Dedifferentiated amniotic fluid mesenchymal stem cell (primary cell): ENCODE results near the gene ATP10B.
"Not testable (repeated sequence)": the region's sequence is repeated elsewhere in the genome, so short reads cannot be mapped to it uniquely, and the experiment has no call there.

Experiments used
- DNase-seq: peaks from one replicate; pipeline ENCODE4 v3.0.0-alpha.2; 2016; ENCODE audit errors: extremely low spot score

The ATP10B gene

DNA sequence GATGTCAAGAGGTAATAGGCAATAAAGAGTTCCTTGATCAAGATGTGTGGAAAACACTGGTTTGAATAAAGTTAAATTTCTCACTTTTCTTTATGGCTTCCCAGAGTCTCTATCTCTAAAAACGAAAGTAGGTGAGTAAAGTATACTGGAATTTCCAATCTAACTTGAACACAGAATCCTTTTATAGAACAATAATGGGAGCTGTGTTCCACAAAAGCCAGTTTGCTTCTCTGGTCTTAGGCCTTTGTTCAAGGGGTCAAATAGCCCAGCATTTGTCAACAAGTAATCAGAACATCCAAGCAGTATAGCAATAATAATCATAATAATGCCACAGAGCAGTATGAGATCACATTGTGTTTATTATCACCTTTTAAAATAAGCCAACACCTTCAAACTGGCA lies 20.2 kb downstream of the ATP10B start:
- DNase-seq = no peak

DNA sequence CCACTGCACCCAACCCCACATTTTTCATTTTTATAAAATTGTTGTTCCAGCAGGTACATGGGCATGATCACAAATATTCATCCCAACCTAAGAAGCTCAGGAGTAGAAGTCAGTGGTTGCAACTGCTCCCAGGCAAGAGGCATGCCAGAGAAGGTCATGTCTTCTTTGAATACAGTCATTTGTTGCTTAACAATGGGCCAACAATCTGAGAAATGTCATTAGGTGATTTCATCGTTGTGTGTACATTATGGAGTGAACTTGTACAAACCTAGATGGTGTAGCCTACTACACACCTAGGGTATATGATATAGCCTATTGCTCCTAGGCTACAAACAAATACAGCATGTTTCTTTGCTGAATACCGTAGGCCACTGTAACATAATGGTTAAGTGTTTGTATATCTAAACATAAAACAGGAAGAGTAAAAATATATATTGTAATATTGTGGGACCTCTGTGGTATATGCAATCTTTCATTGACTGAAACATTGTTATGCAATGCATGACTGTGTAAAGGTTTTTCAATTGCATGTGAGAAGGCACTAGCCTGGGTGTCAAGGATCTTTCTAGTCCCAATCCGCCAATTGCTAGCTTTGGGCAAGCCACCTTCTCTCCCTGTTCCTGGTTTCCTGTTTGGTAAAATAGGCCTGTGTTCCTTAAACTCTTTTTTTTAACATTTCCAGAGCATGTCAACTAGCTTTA lies 27.6 kb downstream of the ATP10B start:
- no peak for DNase-seq

DNA sequence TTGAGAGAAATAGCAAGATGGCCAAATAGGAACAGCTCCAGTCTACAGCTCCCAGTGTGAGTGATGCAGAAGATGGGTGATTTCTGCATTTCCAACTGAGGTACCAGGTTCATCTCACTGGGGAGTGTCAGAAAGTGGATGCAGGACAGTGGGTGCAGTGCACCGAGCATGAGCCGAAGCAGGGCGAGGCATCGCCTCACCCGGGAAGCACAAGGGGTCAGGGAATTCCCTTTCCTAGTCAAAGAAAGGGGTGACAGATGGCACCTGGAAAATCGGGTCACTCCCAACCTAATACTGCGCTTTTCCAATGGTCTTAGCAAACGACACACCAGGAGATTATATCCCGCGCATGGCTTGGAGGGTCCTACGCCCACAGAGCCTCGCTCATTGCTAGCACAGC lies 39.0 kb downstream of the ATP10B start:
- DNase-seq = not testable (repeated sequence)

DNA sequence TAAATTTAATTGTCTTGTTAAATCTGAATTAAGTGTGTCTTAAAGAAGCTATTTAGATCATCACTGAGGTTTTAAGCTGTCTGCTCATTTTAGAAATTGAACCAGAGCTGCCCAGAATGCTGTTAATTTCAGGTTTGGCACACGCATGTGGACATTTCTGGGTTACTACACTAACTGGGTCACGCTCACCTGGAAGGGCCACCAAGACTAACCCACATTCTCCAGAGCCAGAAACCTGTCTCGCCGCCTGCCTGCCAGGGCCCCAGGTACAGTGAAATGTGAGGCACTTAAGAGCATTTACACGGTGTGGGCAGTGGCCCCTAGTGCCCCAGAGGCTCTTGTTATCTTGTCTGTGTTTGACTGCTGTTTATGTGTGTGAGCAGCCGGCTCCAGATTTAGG lies 46.6 kb downstream of the ATP10B start:
- DNase-seq = no peak

DNA sequence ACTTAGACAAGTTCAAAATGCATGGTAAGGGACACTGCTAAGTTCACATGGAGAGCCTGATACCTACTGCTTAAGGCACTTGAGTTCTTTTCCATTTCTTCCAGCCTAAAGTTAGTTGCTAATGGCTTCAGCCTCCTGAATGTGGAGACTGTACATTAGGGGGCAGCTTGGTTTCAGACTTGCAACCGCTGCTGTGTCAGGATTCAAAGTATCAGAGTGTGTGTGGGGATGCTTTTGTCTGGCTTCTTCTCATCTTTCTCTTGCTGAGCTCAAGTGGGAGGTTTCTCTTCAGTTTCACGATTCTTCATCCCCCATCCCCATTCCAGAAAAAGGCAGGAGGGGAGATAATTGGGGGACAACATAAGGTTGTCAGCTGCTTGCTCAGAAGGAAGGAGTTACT lies 49.4 kb downstream of the ATP10B start:
- DNase-seq = no peak

DNA sequence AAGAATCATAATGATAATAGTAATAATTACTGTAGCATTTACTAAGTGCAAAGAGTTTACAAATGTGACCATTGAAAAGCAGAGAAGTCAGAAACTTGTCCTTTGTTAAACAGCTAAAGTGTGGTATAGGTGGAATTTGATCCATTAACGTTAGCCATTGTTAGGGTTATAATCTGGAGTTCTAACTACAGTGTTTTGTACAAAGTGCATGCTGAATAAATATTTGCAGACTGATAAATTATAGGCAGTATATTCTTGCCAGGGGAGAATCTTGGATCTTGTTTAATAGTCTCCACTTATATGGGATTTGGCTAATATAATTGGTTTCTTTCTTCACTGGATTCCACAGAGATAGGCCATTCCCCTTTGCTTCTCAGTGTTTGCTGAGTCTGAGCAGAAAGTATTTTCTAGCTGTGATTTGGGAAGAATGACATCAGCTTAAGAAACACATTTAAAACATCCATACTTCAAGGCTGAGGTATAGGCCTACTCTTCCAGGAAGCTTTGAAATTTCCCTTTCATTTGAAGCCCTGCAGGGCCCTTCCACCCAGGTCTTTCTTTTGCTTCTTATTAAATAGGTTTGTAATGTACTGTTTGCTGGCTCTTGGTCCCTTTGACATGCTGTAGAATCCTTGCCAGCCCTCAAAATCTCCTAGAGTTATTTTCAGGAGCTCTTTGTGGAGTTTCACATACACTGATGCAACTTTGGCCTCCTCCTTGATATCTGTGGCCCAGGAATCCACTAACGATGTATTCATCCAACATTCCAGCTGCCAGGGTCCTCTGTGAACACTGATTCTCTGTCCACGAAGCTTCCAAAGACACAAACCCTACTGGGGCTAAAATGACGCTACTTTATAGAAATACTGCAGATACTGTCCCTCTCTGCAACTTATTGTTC lies 51.4 kb downstream of the ATP10B start:
- DNase-seq = no peak

DNA sequence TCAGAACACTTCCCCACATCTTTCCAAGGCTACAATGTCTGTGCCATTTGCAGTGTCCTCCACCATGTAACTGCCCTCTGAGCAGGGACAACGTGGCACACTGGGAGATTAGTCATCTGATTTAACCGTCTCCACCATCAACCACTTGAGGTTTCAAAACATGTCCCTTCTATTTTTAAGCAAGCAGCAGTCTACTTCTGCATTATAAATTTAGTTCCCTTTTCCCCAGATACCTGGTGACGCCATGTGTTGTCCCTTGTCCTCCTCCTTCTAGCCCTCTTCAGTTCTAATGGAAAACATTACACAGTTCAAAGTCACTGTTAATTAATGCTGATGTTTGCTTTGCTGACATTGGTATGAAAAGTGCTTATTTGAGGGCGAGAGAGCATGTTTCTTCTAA lies 52.8 kb downstream of the ATP10B start:
- DNase-seq = no peak

DNA sequence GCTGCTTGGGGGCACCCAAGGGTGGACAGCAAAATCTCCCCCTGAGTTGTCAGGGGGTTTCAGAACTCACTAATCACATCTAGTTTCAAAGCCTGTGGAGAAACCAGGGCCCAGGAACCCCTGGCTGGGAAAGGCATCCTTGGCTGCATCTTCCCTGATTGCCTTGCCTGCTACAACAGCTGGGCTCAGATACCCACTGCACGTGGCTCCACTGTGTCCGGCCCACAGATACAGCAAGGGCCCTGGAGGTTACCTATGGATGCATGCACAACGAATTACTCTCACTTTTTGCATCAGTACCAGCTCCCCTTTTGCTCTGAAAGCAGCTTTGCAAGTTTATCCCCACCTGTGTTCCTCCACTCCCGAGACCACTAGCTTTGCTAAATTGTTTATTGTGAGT lies 55.0 kb downstream of the ATP10B start:
- DNase-seq = no peak

DNA sequence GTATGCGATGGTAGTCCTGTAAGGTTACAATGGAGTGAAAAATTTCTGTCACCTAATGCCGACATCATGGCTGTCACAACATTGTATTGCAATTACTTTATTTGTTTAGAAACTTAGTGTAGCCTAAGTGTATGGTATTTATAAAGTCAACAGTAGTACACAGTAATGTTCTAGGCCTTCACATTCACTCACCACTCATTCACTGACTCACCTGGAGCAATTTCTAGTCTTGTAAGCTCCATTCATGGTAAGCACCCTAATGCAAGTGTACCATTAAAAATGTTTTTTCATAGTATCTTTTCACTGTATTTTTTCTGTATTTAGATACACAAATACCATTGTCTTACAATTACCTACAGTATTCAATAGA lies 58.5 kb downstream of the ATP10B start:
- DNase-seq = no peak

DNA sequence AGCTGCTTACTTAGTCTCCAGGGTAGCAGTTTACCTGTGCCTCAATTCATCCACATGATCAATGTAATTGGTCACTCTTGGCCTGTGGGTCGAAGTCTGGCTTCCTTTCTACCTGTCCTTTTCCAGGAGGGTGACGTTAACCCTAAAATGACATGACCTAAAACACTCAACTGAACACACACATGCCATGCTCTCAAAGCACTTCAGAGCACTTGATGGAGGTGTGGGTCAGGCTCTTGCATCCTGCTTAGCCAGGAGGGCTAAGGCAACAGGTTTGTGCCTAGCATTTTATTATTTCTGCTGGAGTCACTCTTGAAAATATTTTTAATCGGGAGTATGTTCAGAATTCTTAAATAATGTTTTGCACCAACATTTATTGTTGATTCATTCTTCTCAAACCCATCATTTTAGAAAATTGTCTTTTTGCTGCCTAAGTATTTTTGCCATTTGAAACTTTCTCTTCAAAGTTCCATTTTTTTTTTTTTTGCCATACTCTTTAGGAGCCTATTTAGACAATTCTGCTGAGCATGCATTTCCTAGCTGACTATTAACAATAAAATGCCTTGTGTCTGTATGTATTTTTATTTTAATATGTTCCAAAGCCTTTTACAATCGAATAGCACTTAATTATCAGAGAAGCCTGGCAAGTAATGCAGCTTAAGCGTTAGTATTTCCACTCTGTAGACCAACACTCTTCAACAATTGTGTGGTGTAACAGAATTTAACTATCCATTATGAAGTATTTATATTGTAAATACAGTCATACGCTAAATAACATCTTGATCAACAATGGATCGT lies 59.1 kb downstream of the ATP10B start:
- DNase-seq = no peak

DNA sequence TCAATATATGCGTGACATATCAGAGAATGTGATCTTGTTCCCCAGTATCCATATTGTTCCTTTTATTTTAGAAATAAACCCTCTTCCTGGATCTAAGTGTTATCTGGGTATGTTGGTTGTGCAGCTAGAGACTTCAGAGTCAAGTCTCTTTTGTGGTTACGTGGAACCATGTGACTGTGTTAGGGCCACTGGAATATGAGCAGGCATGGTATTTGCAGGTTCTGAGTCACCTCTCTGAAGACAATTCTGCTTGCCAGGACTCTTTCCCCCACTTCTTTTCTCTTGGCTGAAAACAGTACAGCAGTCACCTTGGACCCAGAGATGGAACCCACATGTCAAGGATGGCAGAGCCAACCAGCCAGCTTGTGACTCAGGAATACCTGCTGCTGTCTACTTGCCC lies 59.7 kb downstream of the ATP10B start:
- DNase-seq = no peak

DNA sequence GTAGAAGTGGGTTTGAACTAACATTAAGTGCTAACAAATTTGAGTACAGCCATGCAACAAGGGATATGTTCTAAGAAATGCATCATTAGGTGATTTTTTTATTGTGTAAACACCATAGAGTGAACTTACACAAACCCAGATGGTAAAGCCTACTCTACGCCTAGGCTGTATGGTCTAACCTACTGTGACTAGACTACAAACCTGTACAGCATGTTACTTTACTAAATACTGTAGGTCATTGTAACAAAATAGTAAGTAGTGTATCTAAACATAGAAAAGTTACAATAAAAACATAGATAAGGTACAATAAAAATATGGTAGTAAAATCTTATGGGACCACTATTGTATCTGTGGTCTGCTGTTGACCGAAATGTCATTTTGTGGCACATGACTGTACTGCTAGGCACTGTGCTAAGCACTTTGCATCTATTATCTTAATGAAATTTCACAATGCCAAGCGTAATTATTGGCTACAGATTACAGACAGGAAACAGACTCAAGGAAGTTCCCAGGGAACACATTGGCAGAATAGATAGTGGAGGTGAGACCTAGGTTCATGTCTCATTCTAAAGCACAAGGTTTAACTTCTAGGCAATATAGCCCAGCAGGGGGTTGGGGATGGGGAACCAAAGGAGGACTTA lies 62.7 kb downstream of the ATP10B start:
- no peak for DNase-seq

DNA sequence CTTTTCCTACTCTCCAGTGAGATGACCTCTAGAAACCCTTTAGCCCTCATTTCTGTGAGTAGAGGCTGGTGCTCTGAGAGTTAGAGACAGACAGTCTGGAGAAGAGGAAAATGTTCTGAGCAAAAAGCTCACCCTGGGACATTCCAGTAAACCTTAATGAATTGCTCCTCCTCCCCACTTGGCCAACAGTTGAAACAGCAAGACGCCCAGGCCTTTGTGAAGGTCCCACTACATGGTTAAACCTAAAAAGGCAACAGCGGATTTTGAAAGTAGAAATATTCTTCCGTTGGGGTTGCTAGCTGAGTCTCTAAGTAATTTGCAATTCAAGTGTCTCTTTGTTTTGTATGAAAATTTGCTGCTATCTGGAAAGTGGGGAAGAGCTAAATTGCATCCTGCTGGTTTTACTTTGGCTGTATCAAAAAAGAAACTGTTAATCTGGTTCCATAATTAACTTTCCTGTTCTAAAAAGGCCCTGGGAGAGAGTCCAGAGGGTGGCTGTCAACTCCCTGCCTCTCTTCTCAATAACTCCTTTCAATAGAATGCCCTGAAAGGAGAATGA lies 63.8 kb downstream of the ATP10B start:
- DNase-seq = no peak

DNA sequence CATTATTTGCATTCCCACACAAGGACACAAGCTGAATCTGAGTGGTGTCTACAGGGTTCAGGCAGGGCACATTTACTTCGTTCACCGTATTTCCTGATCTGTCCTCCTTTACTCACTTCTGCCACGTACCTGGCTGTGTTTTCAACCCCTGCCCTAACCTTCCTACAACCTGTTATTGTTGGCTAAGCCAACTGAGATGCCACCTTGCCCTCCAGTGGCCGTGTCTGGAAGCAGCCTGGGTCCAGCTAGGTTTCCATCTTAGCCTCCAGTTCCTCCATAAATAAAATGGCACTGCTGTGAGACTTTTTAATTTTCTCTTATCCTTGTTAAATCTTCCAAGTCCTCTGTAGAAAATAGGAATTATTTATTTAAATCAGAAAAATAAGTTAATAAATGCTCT lies 64.8 kb downstream of the ATP10B start:
- no peak for DNase-seq

DNA sequence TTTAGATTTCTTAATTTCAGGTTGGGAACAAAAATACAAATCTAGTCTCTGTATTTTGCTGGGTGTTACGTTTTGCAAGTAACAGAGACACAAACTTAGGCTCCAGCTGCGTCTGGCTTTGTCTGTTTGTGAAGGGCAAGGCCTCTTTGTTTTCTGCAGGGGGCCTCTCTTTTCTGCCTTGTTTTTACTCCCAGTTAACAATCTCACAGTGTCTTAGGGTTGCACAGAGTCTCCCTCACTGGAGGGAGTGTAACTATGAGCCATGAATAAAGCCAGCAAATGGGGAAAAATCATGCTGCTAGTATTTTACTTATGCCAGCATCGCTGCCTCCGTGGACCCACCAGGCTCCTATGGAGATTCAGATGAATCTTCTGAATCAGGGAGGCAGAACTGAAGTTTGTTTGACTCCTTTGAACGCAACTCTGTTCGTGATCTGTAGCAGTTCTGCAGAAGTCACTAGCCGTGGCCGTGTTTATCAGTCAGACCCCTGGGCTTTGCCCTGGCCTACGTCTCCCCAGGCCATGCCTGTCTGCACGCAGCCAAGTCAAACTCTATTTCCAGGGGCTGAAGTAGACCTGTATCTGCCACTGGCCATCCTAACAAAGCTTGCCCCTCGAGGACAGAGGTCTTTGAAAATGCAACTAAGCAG lies 77.2 kb downstream of the ATP10B start:
- DNase-seq = no peak

DNA sequence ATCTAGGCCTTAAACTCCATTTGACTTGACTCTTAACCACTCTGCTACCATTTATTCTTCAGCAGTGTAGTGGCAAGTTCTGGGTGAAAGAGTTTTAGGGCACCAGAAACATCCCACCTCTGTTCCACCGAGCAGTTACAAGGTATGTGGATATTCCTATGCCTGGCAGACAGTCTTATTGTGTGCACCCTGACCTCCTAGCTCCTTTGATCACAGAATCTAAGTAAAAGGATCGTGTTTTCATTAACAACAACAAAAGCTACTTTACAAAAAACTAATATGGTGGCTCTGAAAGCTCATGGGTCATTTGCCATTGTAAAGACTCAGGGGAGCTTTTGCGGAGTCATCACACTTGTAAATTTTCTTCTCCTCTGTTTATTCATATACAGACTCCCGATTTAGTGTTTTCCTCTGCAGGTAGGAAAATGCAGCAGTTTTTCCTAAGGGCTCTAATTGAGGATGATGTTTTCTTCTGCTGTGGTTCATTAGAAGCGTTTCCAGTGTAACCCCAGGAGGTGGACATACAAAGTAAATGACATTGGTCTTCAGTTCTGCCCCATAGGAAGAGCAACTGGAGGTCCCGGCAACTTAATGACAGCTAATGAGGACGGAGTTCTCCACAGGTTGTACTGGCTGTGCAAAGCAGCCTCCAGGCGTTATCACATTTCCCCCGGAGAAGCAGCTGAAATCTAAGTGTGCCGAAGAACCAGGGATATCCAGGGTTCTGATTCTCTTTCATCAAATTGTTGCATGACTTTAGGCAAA lies 78.2 kb downstream of the ATP10B start:
- DNase-seq = no peak

DNA sequence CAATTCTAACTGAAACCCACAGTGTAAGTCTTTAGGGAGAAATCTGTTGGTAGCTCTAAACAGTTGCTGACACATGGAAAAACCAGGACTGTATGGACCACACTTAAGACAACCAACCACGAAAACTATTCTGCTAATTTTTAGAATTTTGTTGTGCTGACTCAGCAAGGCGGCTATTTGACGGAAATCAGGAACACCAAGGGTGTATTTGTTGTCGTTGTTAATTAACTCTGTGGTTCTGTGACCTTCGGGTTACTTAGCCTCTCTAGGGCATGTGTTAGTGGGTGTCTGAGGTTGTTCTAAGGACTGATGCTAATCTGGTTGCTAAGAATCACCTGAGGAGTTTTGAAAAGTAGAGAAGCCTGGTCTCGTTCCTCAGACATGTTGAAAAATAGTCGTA lies 79.2 kb downstream of the ATP10B start:
- DNase-seq = no peak

DNA sequence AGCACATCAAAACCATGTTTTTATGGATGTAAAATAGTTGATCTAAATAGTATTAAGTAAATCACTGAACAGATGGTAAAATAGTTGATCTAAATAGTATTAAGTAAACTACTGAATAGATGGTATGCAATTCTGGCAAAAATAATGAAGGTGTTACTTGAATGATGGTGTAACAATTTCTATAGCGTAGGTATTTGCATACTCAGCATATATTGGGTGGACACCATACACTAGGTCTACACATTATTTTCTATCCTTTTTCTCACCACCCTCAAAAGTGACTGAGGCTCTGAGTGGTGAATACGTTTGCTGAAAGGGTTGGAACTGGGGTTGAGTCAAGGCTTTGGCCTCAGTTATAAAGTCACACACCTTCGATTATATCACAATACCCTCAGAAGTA lies 81.3 kb downstream of the ATP10B start:
- no peak for DNase-seq

DNA sequence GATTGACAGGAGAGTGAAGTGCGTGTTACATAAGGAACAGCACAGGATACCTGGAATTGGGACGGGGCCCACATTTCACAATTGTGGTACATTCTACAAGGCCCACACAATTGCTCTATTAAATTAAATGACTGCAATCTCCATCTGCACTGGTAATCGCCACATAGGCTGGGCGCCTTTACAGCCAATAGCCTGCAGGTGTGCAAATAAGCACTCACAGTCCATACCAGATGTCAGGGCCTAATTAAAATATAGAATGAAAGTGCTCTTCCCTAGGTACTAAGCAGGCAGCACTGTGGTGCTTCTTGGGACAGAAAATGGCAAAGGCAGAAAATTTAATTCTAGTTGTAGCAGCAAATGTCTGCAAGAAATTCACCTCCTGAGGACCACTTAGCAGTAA lies 82.7 kb downstream of the ATP10B start:
- no peak for DNase-seq

DNA sequence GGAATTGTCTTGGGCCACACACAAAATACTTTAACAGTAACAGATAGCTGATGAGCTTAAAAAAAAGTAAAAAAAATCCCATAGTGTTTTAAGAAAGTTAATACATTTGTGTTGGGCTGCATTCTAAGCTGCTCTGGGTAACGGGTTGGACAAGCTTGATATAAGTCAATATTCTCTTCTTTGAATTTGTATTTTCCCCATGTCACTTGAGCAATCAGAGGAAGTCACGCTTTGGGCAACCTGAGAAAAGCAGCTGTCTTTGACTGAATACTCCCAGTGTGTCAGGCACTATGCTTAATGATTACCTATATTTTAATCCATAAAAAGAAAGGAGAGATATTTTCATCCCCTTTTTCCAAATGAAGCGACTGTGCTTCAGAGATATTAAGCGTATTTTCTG lies 84.9 kb downstream of the ATP10B start:
- no peak for DNase-seq

DNA sequence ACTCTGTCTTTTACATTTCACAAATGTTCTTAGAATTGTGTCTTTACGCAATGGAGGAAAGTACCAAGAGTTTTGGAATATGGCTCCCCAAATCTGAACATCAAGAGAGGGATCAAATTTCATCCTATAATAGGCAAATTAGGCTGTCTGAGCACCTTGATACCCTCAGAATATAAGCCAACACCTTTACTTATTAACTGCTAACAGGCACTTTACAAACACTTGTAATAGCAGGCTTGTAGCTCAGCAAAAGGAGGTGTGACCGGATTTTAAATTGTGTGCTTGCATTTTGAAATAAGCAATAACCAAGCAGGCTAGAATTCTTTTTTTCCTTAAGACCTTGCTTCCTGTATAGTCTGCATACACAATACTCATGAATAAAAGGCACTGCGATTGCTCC lies 92.0 kb downstream of the ATP10B start:
- no peak for DNase-seq
